Neural crest cell (in vitro differentiated cells): ENCODE data around the gene RPN2. TPM values are rescaled to one million over a fixed set of nuclear protein-coding genes. Genes with fewer than 3 reads are reported as not detected.
A peak's percentile ranks its signal among the peaks of the same experiment; 100 is the strongest.

ENCODE experiments used
- DNase-seq: peaks from one replicate; pipeline ENCODE4 v3.0.0; 2021; ENCODE audit warnings: low read depth, mixed read lengths, low spot score
- H3K27ac Mint-ChIP-seq: one replicate; pipeline ENCODE4 v1.8.0; 2021; ENCODE audit warnings: mild to moderate bottlenecking, mixed read lengths; ENCODE audit not compliant: unreplicated experiment
- H3K27me3 Mint-ChIP-seq: 2 replicates; pipeline ENCODE4 v1.8.0; 2021; ENCODE audit warnings: low read depth, mild to moderate bottlenecking, mixed read lengths
- H3K36me3 Mint-ChIP-seq: 2 replicates; pipeline ENCODE4 v1.8.0; 2021; ENCODE audit warnings: low read depth, mild to moderate bottlenecking, mixed read lengths
- H3K4me1 Mint-ChIP-seq: 2 replicates; pipeline ENCODE4 v1.8.0; 2021; ENCODE audit warnings: mixed read lengths
- H3K4me3 Mint-ChIP-seq: one replicate; pipeline ENCODE4 v1.8.0; 2021; ENCODE audit warnings: mild to moderate bottlenecking, mixed read lengths
- H3K9me3 Mint-ChIP-seq: 2 replicates; pipeline ENCODE4 v1.8.0; 2021; ENCODE audit warnings: mixed read lengths
- CTCF ChIP-seq: fragments of 200-600 bp; sonication (generic); conservative IDR thresholded peaks from 2 replicates; pipeline ENCODE4 v1.5.0; 2021; ENCODE audit warnings: antibody characterized with exemption, mild to moderate bottlenecking
- total RNA-seq: library from RNA; stranded (reverse); gene quantifications from 2 replicates; pipeline ENCODE4 v1.2.1, GENCODE V29; 2021

Gene RPN2
- total RNA-seq, 1 donor from 2014 or later = 203 TPM

- Mint-ChIP-seq H3K9me3 (no peaks in the 10 kb centered on the region), H3K36me3 (peaks cover 8% of the 10 kb centered on the region), H3K27ac (no peak overlapping the region), H3K4me1 (peaks cover 38% of the 10 kb centered on the region), H3K4me3 (no peak overlapping the region), H3K27me3 (no peaks in the 10 kb centered on the region)
- TF ChIP-seq CTCF = no peak
- DNase-seq = no peak
Observed at GRCh38 chr20:37200926-37201826, 22.0 kb downstream of the RPN2 start.

GRCh38 chr20:37201827-37202162 is 22.7 kb downstream of the RPN2 start:
- no peak for TF ChIP-seq CTCF
- Mint-ChIP-seq H3K27me3 (no peaks in the 10 kb centered on the region), H3K36me3 (peaks cover 7% of the 10 kb centered on the region), H3K4me1 (peaks cover 37% of the 10 kb centered on the region), H3K9me3 (no peaks in the 10 kb centered on the region), H3K4me3 (no peak overlapping the region), H3K27ac (no peak overlapping the region)
- DNase-seq = no peak

- H3K27ac Mint-ChIP-seq = peak overlapping the region; percentile 91
- H3K36me3 Mint-ChIP-seq = peaks cover 9% of the 10 kb centered on the region
- TF ChIP-seq CTCF = peak; percentile 93
- H3K4me3 Mint-ChIP-seq = no peak overlapping the region
- H3K27me3 Mint-ChIP-seq = no peaks in the 10 kb centered on the region
- H3K9me3 Mint-ChIP-seq = no peaks in the 10 kb centered on the region
- peak; percentile 33 for DNase-seq
- H3K4me1 Mint-ChIP-seq = peaks cover 32% of the 10 kb centered on the region
Observed at GRCh38 chr20:37202267-37202943, 23.3 kb downstream of the RPN2 start.

- TF ChIP-seq CTCF = no peak
- no peak for DNase-seq
- no peak overlapping the region for H3K4me3 Mint-ChIP-seq
- H3K4me1 Mint-ChIP-seq = peaks cover 32% of the 10 kb centered on the region
- H3K36me3 Mint-ChIP-seq = peaks cover 15% of the 10 kb centered on the region
- H3K27me3 Mint-ChIP-seq = no peaks in the 10 kb centered on the region
- H3K9me3 Mint-ChIP-seq = no peaks in the 10 kb centered on the region
- H3K27ac Mint-ChIP-seq = no peak overlapping the region
Observed at GRCh38 chr20:37204056-37204455, 24.9 kb downstream of the RPN2 start.

GRCh38 chr20:37205130-37205529 is 26.0 kb downstream of the RPN2 start:
- Mint-ChIP-seq H3K36me3 (peaks cover 15% of the 10 kb centered on the region), H3K27ac (peak overlapping the region; percentile 85), H3K4me3 (no peak overlapping the region), H3K27me3 (no peaks in the 10 kb centered on the region), H3K9me3 (no peaks in the 10 kb centered on the region), H3K4me1 (peaks cover 32% of the 10 kb centered on the region)
- TF ChIP-seq CTCF = no peak
- no peak for DNase-seq
